NCI-H2107 (cell line): ENCODE measurements around the gene SERPINA12.

Experiments
- DNase-seq: peaks from one replicate; lab custom pipeline; 2025; lab: John Stamatoyannopoulos, UW

The SERPINA12 gene

GRCh38 chr14:94462763-94463572 is 46.3 kb downstream of the SERPINA12 start:
- no peak for DNase-seq

DNA sequence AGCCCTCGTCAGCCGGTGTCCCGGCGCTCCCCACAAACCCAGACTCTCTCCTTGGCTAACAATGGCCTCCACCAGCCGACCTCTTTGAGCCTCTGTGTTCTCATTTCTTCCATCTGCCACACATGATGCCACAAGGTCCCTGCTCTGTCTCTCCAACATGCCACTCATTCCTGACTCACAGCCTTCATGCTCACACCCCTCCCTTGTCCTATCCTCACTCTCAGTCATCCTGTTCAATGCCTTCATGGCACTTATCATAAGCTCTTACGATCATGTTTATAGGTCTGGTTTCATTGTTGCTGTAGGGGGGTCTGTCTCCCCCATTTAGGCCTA is 47.1 kb downstream of the SERPINA12 start:
- no peak for DNase-seq

DNA sequence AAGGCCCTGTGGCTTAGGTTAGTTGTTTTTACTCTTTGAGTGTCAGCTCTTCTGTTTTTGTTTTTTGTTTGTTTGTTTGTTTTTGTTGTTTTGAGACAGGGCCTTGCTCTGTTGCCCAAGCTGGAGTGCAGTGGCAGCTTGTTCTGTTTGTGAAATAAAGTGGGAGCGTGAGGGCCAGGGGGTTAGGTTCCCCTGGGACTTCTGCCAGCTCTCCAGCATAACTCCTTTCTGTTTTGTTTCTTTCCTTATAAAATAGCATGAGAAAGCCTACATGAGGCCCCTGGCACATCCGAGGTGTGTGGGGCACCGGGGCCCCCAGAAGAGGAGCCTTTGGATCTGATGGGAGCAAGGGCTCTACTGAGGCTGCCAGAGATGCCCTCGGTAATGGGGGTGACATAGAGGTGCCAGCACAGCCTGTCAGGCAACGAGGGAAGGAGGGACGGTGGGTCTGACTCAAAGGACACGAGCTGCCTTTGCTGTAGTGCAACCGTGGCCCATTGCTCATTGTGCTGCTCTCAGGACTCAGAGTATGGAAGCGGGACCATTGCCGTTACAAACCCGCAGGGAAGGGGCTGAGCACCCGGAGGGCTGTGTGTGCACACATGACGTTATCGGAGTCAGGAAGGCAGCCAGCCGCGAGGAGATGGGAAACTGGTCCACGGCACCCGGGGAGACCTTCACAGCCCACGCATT is 47.6 kb downstream of the SERPINA12 start:
- DNase-seq: no peak

- DNase-seq: no peak
Measured at GRCh38 chr14:94460631-94461416, 48.4 kb downstream of the SERPINA12 start.

DNA sequence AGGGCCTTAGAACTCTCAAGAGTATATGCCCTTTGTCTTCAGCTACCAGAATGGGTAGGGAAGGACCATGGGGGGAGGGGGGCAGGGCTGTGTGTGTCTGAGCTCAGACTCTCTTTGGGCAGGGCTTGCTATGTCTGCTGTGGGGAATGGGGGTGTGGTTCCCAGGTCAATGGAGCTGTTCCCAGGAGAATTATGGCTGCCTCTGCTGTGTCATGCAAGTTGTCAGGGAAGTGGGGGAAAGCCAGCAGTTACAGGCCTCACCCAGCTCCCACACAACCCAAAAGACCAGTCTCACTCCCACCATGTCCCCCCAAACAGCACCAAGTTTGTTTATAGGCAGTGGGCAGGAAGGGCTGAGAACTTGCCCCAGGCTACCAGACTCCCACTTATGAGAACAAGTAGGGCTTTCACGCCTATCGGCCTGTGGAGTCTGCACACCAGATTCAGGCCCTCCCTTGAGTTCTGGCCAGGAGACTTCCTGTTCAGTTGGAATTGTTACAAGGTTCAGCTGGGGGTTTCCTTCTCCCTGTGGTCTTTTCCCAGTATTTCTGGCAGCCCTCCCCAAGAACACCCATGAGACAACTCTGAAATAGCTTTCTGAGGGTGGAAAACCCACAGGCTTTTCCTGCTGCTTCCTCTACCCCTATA is 50.6 kb downstream of the SERPINA12 start:
- DNase-seq: no peak

DNA sequence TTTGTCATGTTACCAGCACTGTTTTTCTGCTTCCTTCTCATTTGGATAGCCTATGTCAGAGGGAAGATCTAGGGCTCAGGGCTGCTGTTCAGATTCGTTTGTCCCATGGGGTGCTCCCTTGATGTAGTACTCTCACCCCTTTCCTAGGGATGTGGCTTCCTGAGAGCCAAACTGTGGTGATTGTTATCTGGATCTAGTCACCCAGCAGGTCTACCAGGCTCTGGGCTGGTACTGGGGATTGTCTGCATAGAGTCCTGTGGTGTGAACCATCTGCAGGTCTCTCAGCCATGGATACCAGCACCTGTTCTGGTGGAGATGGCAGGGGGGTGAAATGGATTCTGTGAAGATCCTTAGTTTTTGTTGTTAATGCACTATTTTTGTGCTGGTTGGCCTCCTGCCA is 51.2 kb downstream of the SERPINA12 start:
- DNase-seq: no peak

- no peak for DNase-seq
Measured at GRCh38 chr14:94455928-94456327, 53.3 kb downstream of the SERPINA12 start.

DNA sequence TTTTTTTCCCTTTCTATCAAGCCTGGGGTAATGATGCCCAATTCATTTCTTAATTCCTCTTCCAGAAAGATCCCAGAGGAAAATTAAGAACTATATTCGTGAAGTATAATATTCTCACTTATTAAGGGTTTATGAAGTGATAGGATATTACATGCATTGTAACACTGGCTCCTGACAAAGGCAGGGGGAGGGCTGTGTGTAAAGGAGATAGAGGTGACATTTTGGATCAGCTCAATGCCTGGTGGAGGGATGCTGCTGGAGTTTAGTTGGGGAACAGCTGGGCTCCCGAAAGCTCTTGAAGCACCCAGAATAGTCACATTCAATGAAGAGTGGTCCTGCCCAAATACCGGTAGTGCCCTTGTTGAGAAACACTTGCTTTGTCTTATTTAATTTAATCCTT is 57.4 kb downstream of the SERPINA12 start:
- DNase-seq: no peak

- no peak for DNase-seq
Measured at GRCh38 chr14:94451091-94451771, 58.0 kb downstream of the SERPINA12 start.

GRCh38 chr14:94450722-94451090 is 58.6 kb downstream of the SERPINA12 start:
- no peak for DNase-seq

DNA sequence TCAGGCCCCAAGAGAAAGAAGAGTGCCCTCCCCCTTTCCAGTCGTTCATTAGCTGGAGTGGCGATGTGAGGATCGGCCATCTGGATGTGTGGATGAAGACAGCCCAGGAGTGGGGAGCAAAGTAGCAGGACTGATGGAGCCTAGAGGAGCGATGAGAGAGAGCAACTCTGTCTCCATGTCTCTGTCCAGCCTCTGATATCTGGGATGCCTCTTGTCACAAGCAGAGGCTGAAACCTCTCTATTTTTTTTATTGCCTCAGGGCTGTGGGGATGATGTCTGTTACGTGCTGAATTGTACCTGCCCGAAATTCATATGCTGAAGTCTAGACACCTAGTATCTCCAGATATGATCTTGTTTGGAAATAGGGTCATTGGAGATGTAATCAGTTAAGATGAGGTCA is 59.3 kb downstream of the SERPINA12 start:
- no peak for DNase-seq

GRCh38 chr14:94448071-94448808 is 61.0 kb downstream of the SERPINA12 start:
- DNase-seq: no peak

DNA sequence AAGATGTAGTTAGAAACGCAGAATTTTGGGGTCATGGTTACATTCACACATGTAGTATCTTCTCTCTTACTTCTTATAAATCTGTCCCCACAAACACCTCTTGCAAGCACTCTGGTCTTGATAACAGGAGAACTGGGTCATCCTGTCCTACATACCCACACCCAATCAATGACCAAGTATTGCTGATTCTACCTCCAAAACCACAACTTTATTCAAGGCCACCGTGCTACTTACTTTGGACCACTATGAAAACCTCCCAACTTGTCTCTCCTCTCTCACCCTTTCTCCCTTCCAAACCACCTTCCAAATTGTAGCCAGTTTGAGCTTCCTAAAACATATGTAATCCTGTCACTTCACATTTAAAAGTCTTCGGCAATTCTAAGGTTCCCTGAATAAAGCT is 62.1 kb downstream of the SERPINA12 start:
- no peak for DNase-seq

GRCh38 chr14:94446126-94446525 is 63.1 kb downstream of the SERPINA12 start:
- no peak for DNase-seq

DNA sequence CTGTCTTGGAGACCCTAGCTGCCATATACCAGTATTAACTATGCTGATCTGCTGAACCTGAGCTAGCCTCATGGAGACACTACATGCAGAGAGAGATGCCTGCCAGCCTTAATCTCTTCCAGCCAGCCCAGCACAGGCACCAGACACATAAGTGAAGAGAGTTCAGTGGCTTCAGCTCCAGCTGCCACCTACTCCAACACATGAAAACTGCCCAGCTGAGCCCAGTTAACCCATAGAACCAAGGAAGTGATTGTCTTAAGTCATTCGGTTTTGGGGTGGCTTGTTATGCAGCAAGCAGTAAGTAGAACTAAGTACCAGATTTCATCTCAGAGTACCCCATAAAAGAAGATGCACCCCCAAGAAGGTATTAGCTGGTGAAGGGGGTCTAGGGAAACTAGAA is 64.3 kb downstream of the SERPINA12 start:
- DNase-seq: no peak

- no peak for DNase-seq
Measured at GRCh38 chr14:94441531-94442205, 67.6 kb downstream of the SERPINA12 start.

DNA sequence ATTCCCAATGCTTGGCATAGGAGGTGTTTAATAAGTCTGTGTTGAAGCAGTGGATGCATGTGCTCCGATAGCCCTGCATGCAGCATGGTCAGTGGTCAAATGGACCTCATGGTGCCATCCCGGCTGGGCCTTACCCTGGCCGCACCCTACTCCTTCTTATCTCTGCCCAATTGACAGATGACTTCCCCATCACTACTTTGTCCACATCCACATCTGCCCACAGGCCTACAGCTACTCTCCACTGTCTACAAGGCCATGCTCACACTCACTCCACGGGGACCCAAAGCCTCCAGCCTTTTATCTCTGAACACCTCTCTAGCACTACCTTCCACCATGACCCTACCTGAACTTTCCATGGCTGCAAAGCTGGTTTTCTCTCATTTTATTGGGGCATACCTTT is 68.1 kb downstream of the SERPINA12 start:
- no peak for DNase-seq

GRCh38 chr14:94439453-94440057 is 69.7 kb downstream of the SERPINA12 start:
- DNase-seq: no peak
